Right cardiac atrium (tissue), 5 donors: ENCODE measurements around the gene CYP4Z1. TPM values are rescaled to one million over a fixed set of nuclear protein-coding genes. Genes with fewer than 3 reads are reported as not detected.
"Not testable (repeated sequence)": the region's sequence is repeated elsewhere in the genome, so short reads cannot be mapped to it uniquely, and the experiment has no call there.

Experiments used
- ATAC-seq, 2 donors: fragments of 200-7000 bp; cut with Tn5 transposase; one replicate each; pipeline versions ENCODE4 v1.8.0 to v1.9.1; 2020; ENCODE audit warnings: moderate library complexity in 2 of 2, mild to moderate bottlenecking in 1 of 2
- DNase-seq, 3 donors: peaks; one replicate each; pipeline ENCODE4 v3.0.0-alpha.2; 2020
- H3K27ac ChIP-seq: one replicate; pipeline ENCODE4 v1.5.1; 2013; ENCODE audit warnings: mild to moderate bottlenecking, low read length, control low read depth, moderate library complexity
- H3K27me3 ChIP-seq: one replicate; pipeline ENCODE4 v1.6.1; 2013; ENCODE audit not compliant: control insufficient read depth, insufficient read depth
- H3K4me1 ChIP-seq: one replicate; pipeline ENCODE4 v1.6.1; 2013; ENCODE audit warnings: low read length; ENCODE audit not compliant: control insufficient read depth, insufficient read depth
- H3K4me3 ChIP-seq: one replicate; pipeline ENCODE4 v1.5.1; 2013; ENCODE audit warnings: low read length, control low read depth
- H3K9me3 ChIP-seq: one replicate; pipeline ENCODE4 v1.6.1; 2013; ENCODE audit warnings: low read length; ENCODE audit not compliant: control insufficient read depth
- WGBS: extraction: QIAGEN DNeasy Blood & Tissue Kit; methylation state at CpG from one replicate; pipeline ENCODE4 v1.1.7; 2013; 5-methylcytosine and 5-hydroxymethylcytosine counted together
- intact Hi-C, 4 donors: fragments of 100-400 bp; cut with DNase I; formaldehyde crosslinking; loops; one replicate each; pipeline versions ENCODE4 v1.11.0 to v1.14.0; 2022 to 2023
- polyA plus RNA-seq: library from polyadenylated mRNA; stranded (reverse); fragments of 200-250 nt; gene quantifications from one replicate; pipeline ENCODE4 v1.2.3, GENCODE V29; 2013
- total RNA-seq, 4 donors: library from RNA; stranded (reverse); fragmentation: NEBNext Ultra II Directional; extraction: Animal tissue kit (Norgen Biotek cat#: 25700); gene quantifications; one replicate each; pipeline ENCODE4 v1.2.1, GENCODE V29; 2021
- donor health status: healthy with polysubstance abuse.
- donor health status: DM: no; HTN: yes; CAD: no.
- donor health status: DM: no; HTN: no; CAD: no.
- donor health status: DM: no; HTN: yes; CAD: no; lungs with severe emphysema.
- donor health status: DM: yes; HTN: yes; CAD: no.

Gene CYP4Z1
- total and polyA plus RNA-seq, 5 donors: 0.23 to 0.85 (median 0.47) TPM

DNA sequence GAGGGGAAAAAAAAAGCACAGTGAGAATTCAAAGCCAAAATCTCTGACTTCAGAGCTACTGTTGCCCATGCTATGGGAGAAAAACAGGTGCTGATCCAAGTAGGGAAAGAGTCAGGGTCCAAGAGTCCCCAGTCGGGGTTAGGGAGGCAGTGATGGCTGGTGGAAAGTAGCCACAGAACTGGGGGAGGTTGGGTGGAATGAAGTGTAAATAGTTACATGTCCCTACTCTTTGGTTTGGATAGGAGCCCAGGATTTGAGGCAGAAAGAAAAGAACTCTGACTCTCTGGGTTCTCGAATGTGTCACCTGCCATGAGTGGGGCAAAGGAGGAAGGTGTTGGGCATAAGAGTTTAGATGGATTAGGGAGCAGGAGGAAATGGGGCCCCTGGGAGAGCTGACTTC, 61.8 kb downstream of the CYP4Z1 start:
- ATAC-seq, H3K4me3 ChIP-seq, DNase-seq, H3K4me1 ChIP-seq, H3K9me3 ChIP-seq, intact Hi-C loops, H3K27ac ChIP-seq, H3K27me3 ChIP-seq: not testable (repeated sequence)
- WGBS: 65% methylated on average over 2 of the region's 2 CpGs

DNA sequence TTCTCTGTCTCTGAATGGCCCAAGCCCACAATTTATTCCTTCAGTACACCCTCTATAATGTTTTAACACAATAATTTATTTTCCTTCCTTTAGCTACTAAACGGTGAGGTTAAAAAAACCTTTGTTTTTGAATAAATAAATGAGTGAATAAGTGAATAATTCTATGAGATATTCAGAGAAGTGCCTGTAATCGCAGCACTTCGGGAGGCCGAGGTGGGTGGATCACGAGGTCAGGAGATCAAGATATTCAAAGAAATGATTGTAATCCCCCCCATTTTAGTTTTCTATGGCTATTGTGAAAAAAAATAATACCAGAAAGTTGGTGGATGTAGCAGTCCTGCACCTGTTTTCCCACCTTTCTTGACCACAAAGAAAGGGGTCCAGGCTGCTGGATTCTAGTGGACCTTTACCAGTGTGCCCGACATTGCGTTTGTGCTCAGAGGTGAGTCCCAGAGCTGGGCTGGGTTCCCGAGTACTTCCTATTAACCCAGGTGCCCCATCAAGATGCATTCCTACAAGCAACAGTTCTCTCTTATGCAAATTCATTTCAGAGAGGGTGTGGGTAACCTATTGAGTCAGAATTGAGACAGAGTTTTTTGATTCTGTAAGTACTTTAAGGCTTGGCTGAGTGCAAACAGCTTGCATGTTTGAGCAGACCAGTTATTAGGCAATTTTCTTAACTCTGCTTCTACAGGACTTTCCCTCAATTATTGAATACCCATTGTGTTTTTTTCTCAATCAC, 62.6 kb downstream of the CYP4Z1 start:
- H3K9me3 ChIP-seq, H3K27ac ChIP-seq, H3K4me3 ChIP-seq, intact Hi-C loops, H3K4me1 ChIP-seq, ATAC-seq, DNase-seq, H3K27me3 ChIP-seq: not testable (repeated sequence)
- WGBS: 78% methylated on average over 8 of the region's 8 CpGs

DNA sequence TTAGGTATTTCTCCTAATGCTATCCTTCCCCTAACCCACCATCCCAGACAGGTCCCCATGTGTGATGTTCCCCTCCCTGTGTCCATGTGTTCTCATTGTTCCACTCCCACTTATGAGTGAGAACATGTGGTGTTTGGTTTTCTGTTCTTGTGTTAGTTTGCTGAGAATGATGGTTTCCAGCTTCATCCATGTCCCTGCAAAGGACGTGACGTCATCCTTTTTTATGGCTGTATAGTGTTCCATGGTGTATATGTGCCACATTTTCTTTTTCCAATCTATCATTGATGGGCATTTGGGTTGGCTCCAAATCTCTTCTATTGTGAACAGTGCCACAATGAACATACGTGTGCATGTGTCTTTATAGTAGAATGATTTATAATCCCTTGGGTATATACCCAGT, 65.6 kb downstream of the CYP4Z1 start:
- H3K27ac ChIP-seq, H3K4me3 ChIP-seq, H3K27me3 ChIP-seq, DNase-seq, intact Hi-C loops, H3K9me3 ChIP-seq, ATAC-seq, H3K4me1 ChIP-seq: not testable (repeated sequence)
- 92% methylated on average over 3 of the region's 3 CpGs for WGBS

DNA sequence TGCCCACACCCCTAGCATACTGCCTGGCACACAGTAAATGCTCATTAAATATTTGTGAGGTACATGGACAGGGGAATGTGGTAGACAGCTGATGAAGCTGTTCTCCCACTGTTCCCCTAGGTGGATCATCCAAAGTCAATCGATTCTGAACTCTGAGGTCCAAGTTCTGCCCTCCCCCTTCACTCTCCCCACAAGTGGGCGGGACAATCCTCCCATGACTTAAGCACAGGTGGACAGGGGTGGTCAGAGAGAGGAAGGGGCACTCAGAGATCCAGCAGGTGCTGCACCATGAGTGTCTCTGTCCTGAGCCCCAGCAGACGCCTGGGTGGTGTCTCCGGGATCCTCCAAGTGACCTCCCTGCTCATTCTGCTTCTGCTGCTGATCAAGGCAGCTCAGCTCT, 70.2 kb downstream of the CYP4Z1 start, which contains the start of gene CYP4A22:
CYP4A22 (plus strand) TSS at position 244 of the 400 bp plus-strand sequence; CDS start at position 289, 45 bp downstream.
- no peaks in the 10 kb centered on the region for H3K4me1 ChIP-seq
- DNase-seq: no peak
- intact Hi-C loops: no loop called here
- H3K27me3 ChIP-seq: no peaks in the 10 kb centered on the region
- no peaks in the 10 kb centered on the region for H3K9me3 ChIP-seq
- no peak within 1 kb of the TSS for H3K4me3 ChIP-seq
- WGBS: 81% methylated on average over 4 of the region's 4 CpGs
- no peak within 1 kb of the TSS for H3K27ac ChIP-seq
- no peak for ATAC-seq

GRCh38 chr1:47137925-47138615, 71.0 kb downstream of the CYP4Z1 start:
- Histone ChIP-seq H3K4me3 (no peak overlapping the region), H3K27ac (no peak overlapping the region), H3K9me3 (no peaks in the 10 kb centered on the region), H3K27me3 (no peaks in the 10 kb centered on the region), H3K4me1 (no peaks in the 10 kb centered on the region)
- no peak for DNase-seq
- WGBS: 79% methylated on average over 5 of the region's 5 CpGs
- intact Hi-C loops: no loop called here
- no peak for ATAC-seq

DNA sequence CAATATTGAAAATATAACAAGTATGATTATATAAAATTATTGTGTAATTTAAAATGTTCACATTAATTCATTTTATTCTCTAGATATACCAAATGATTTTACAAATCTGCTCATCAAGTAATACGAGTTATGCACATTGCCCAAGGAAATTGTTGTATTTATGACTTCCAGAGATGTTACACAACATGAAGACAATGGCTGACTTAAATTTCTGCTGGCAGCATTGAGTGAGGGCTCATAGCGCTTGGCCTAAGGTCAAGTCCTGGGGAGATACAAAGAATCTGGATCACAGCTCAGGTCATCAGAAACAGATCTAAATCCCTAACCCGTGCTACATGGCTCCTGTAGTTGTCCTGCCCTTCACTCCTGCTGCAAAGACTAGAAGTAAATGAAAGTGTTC, 73.3 kb downstream of the CYP4Z1 start:
- H3K4me1 ChIP-seq, H3K9me3 ChIP-seq, DNase-seq, H3K4me3 ChIP-seq, intact Hi-C loops, H3K27me3 ChIP-seq, H3K27ac ChIP-seq, ATAC-seq: not testable (repeated sequence)
- 61% methylated on average over 3 of the region's 3 CpGs for WGBS

DNA sequence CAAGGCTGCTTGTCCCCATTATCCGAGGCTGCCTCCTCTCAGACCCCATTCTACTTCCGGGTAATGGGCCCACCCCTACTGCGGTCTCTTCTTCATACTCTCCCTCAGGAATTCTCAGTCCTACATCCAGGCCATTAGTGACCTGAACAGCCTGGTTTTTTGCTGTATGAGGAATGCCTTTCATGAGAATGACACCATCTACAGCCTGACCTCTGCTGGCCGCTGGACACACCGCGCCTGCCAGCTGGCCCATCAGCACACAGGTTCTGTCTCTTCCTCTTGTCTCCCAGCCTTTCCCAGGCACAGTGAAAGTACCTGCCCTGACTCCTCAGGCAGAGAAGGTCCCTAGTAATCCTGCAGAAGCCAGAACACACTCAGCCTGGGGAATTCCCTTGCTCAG, 76.6 kb downstream of the CYP4Z1 start:
- H3K4me3 ChIP-seq, H3K27me3 ChIP-seq, intact Hi-C loops, H3K27ac ChIP-seq, DNase-seq, H3K4me1 ChIP-seq, H3K9me3 ChIP-seq, ATAC-seq: not testable (repeated sequence)
- 57% methylated on average over 6 of the region's 6 CpGs for WGBS

- H3K4me3 ChIP-seq, H3K27ac ChIP-seq, H3K27me3 ChIP-seq, DNase-seq, H3K4me1 ChIP-seq, intact Hi-C loops, ATAC-seq, H3K9me3 ChIP-seq: not testable (repeated sequence)
- 58% methylated on average over 1 of the region's 1 CpG for WGBS
Measured at GRCh38 chr1:47146495-47146894, 79.5 kb downstream of the CYP4Z1 start.

GRCh38 chr1:47147047-47147785, 80.2 kb downstream of the CYP4Z1 start:
- Histone ChIP-seq H3K27ac (no peak overlapping the region), H3K9me3 (no peaks in the 10 kb centered on the region), H3K4me3 (no peak overlapping the region), H3K4me1 (no peaks in the 10 kb centered on the region), H3K27me3 (no peaks in the 10 kb centered on the region)
- ATAC-seq (no peak), DNase-seq (no peak)
- WGBS: 45% methylated on average over 6 of the region's 6 CpGs
- intact Hi-C loops: no loop called here

GRCh38 chr1:47149162-47149561, 82.1 kb downstream of the CYP4Z1 start:
- H3K4me1 ChIP-seq, DNase-seq, ATAC-seq, intact Hi-C loops, H3K4me3 ChIP-seq, H3K27ac ChIP-seq, H3K9me3 ChIP-seq, H3K27me3 ChIP-seq: not testable (repeated sequence)
- 45% methylated on average over 9 of the region's 9 CpGs for WGBS

DNA sequence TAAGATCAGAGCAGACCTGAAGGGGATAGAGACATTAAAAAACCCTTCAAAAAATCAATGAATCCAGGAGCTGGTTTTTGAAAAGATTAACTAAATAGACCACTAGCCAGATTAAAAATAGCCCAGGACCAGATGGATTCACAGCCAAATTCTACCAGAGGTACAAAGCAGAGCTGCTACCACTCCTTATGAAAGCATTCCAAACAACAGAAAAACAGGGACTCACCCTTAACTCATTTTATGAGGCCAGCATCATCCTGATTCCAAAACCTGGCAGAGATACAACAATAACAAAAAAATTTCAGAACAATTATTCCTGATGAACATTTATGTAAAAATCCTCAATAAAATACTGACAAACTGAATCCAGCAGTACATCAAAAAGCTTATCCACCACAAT, 89.4 kb downstream of the CYP4Z1 start:
- DNase-seq, ATAC-seq, H3K27ac ChIP-seq, H3K9me3 ChIP-seq, H3K4me1 ChIP-seq, H3K27me3 ChIP-seq, intact Hi-C loops, H3K4me3 ChIP-seq: not testable (repeated sequence)
